MCF 10A (cell line): ENCODE results near the gene AKR1B1. TPM values are rescaled to one million over a fixed set of nuclear protein-coding genes. Genes with fewer than 3 reads are reported as not detected.

Experiments used
- BruUV-seq: library from RNA; stranded (reverse); fragments of 400-500 nt; replicated peaks from 2 replicates; lab custom pipeline; 2021; lab: Mats Ljungman, UMichigan
- CTCF ChIA-PET: fragments of 300-600 bp; sonication (Branson Sonifier 250); formaldehyde crosslinking; extraction: SDS; loops from one replicate; lab custom pipeline; 2021; ENCODE audit warnings: antibody characterized with exemption, inconsistent platforms; lab: Yijun Ruan, JAX
- POLR2A ChIA-PET: fragments of 300-600, 350-650 bp; sonication (Branson Sonifier 250); formaldehyde crosslinking; extraction: SDS; loops from one replicate; lab custom pipeline; 2020; ENCODE audit warnings: antibody characterized with exemption, inconsistent platforms; lab: Yijun Ruan, JAX
- DNase-seq: peaks from one replicate; pipeline ENCODE4 v3.0.0-alpha.2; 2018; ENCODE audit not compliant: unreplicated experiment
- H3K27ac Mint-ChIP-seq: one replicate; pipeline ENCODE4 v1.8.0; 2022; ENCODE audit warnings: mild to moderate bottlenecking, low read depth, mixed read lengths; ENCODE audit not compliant: unreplicated experiment
- H3K27me3 Mint-ChIP-seq: one replicate; pipeline ENCODE4 v1.8.0; 2022; ENCODE audit warnings: mixed read lengths; ENCODE audit not compliant: insufficient read depth, unreplicated experiment
- H3K36me3 Mint-ChIP-seq: one replicate; pipeline ENCODE4 v1.8.0; 2022; ENCODE audit warnings: mild to moderate bottlenecking, moderate library complexity, mixed read lengths; ENCODE audit not compliant: insufficient read depth, unreplicated experiment
- H3K4me1 Mint-ChIP-seq: one replicate; pipeline ENCODE4 v1.8.0; 2022; ENCODE audit warnings: mixed read lengths; ENCODE audit not compliant: insufficient read depth, unreplicated experiment
- H3K4me3 Mint-ChIP-seq: one replicate; pipeline ENCODE4 v1.8.0; 2022; ENCODE audit warnings: mild to moderate bottlenecking, moderate library complexity, mixed read lengths; ENCODE audit not compliant: unreplicated experiment
- H3K9me3 Mint-ChIP-seq: one replicate; pipeline ENCODE4 v1.8.0; 2022; ENCODE audit warnings: mixed read lengths; ENCODE audit not compliant: unreplicated experiment
- CTCF ChIP-seq: fragments of 200-600 bp; IDR thresholded peaks from one replicate; pipeline ENCODE4 v1.8.0; 2022; ENCODE audit warnings: antibody characterized with exemption, mild to moderate bottlenecking; ENCODE audit not compliant: unreplicated experiment
- intact Hi-C: fragments of 100-400 bp; cut with micrococcal nuclease; formaldehyde crosslinking; loops from 2 replicates; pipeline ENCODE4 v1.14.1; 2022
- total RNA-seq: library from RNA; stranded (reverse); gene quantifications from 2 replicates; pipeline ENCODE4 v1.2.3, GENCODE V29; 2022

The AKR1B1 gene
- total RNA-seq, 1 experiment from 2014 or later = 128 TPM

GRCh38 chr7:134428942-134429341 is 30.0 kb downstream of the AKR1B1 start:
- no peak for DNase-seq
- no peaks in the 10 kb centered on the region for H3K36me3 Mint-ChIP-seq
- no peak for TF ChIP-seq CTCF
- no peak overlapping the region for H3K27ac Mint-ChIP-seq
- intact Hi-C loops = loop anchor here (10.0 kb wide), 1 partner anchor 684 kb away; no protein-coding TSS in a partner anchor
- H3K4me1 Mint-ChIP-seq = peaks cover 6% of the 10 kb centered on the region
- H3K4me3 Mint-ChIP-seq = no peak overlapping the region
- BruUV-seq = no TSS peak
- no peaks in the 10 kb centered on the region for H3K9me3 Mint-ChIP-seq
- no peaks in the 10 kb centered on the region for H3K27me3 Mint-ChIP-seq
- ChIA-PET CTCF (interaction anchor here (0.6 to 5.8 kb wide), 2 partner anchors 83 to 92 kb away, joined by 3 to 256 read pairs; no protein-coding TSS in a partner anchor), POLR2A (interaction anchor here (0.6 kb wide), 1 partner anchor 74 kb away, joined by 3 read pairs; no protein-coding TSS in a partner anchor)

GRCh38 chr7:134427896-134428295 is 31.0 kb downstream of the AKR1B1 start:
- H3K4me1 Mint-ChIP-seq = peaks cover 6% of the 10 kb centered on the region
- no TSS peak for BruUV-seq
- no peaks in the 10 kb centered on the region for H3K36me3 Mint-ChIP-seq
- H3K4me3 Mint-ChIP-seq = no peak overlapping the region
- no peak overlapping the region for H3K27ac Mint-ChIP-seq
- intact Hi-C loops = loop anchor here (10.0 kb wide), 1 partner anchor 683 kb away; no protein-coding TSS in a partner anchor
- no peaks in the 10 kb centered on the region for H3K27me3 Mint-ChIP-seq
- DNase-seq = no peak
- H3K9me3 Mint-ChIP-seq = no peaks in the 10 kb centered on the region
- POLR2A ChIA-PET = no interaction called here
- CTCF ChIA-PET = interaction anchor here (0.9 to 1.3 kb wide), 2 partner anchors 70 to 84 kb away, joined by 3 to 4 read pairs; no protein-coding TSS in a partner anchor
- no peak for TF ChIP-seq CTCF

- DNase-seq = no peak
- no peaks in the 10 kb centered on the region for H3K27me3 Mint-ChIP-seq
- ChIA-PET CTCF (no interaction called here), POLR2A (no interaction called here)
- H3K36me3 Mint-ChIP-seq = no peaks in the 10 kb centered on the region
- no peak for TF ChIP-seq CTCF
- H3K27ac Mint-ChIP-seq = no peak overlapping the region
- no TSS peak for BruUV-seq
- peaks cover 3% of the 10 kb centered on the region for H3K4me1 Mint-ChIP-seq
- intact Hi-C loops = loop anchor here (10.0 kb wide), 1 partner anchor 681 kb away; no protein-coding TSS in a partner anchor
- H3K9me3 Mint-ChIP-seq = no peaks in the 10 kb centered on the region
- no peak overlapping the region for H3K4me3 Mint-ChIP-seq
Observed at GRCh38 chr7:134425777-134426176, 33.1 kb downstream of the AKR1B1 start.

- intact Hi-C loops = loop anchor here (10.0 kb wide), 1 partner anchor 678 kb away; no protein-coding TSS in a partner anchor
- CTCF ChIA-PET = interaction anchor here (0.6 to 3.6 kb wide), 8 partner anchors 10 to 1188 kb away, joined by 3 to 14 read pairs (median 4); partner anchors contain the start of gene SLC35B4
- TF ChIP-seq CTCF = no peak
- Mint-ChIP-seq H3K9me3 (no peaks in the 10 kb centered on the region), H3K4me1 (peaks cover 16% of the 10 kb centered on the region), H3K4me3 (no peak overlapping the region), H3K36me3 (no peaks in the 10 kb centered on the region), H3K27ac (no peak overlapping the region), H3K27me3 (no peaks in the 10 kb centered on the region)
- DNase-seq = no peak
- POLR2A ChIA-PET = no interaction called here
- BruUV-seq = no TSS peak
Observed at GRCh38 chr7:134422638-134423037, 36.3 kb downstream of the AKR1B1 start.
